HepG2 (cell line): ENCODE measurements around the gene CHL1.

Experiments used
- ATF4 ChIP-seq, 2 experiments: fragments of 450-650 bp in 1 of 2; sonication (generic) in 1 of 2; formaldehyde crosslinking; IDR thresholded peaks; 2 replicates each; pipeline versions ENCODE4 v1.5.0 to v1.8.0; 2020 to 2022; ENCODE audit warnings: mild to moderate bottlenecking in 1 of 2, missing genetic modification reagents in 1 of 2
- CEBPB ChIP-seq: IDR thresholded peaks from 2 replicates; pipeline ENCODE4 v1.6.1; 2011; ENCODE audit warnings: low read depth, low read length, improper control_type of control experiment, borderline replicate concordance
- CENPX ChIP-seq: sonication (generic); formaldehyde crosslinking; IDR thresholded peaks from 2 replicates; pipeline ENCODE4 v1.9.0; 2021; ENCODE audit warnings: mild to moderate bottlenecking, missing genetic modification reagents, moderate library complexity
- CHD4 ChIP-seq: fragments of 200-600 bp; sonication (generic); IDR thresholded peaks from 2 replicates; pipeline ENCODE4 v1.7.0; 2017; ENCODE audit warnings: mild to moderate bottlenecking, low read length, borderline replicate concordance
- FOXK2 ChIP-seq: fragments of 450-650 bp; IDR thresholded peaks from 2 replicates; pipeline ENCODE4 v1.6.1; 2016
- NR2F1 ChIP-seq, 2 experiments: fragments of 450-650 bp in 1 of 2; formaldehyde crosslinking in 1 of 2; IDR thresholded peaks; 2 replicates each; pipeline versions ENCODE4 v1.5.0 to v1.6.1; 2016 to 2020; ENCODE audit warnings: mild to moderate bottlenecking in 1 of 2, missing compliant biosample characterization in 1 of 2, missing genetic modification reagents in 1 of 2, moderate library complexity in 1 of 2
- RFX5 ChIP-seq: IDR thresholded peaks from 2 replicates; pipeline ENCODE4 v1.6.1; 2011; ENCODE audit warnings: low read depth, low read length, improper control_type of control experiment
- SOX13 ChIP-seq, 3 experiments: fragments of 450-650 bp in 1 of 3; sonication (generic) in 1 of 3; formaldehyde crosslinking in 1 of 3; IDR thresholded peaks in 2 of 3; conservative IDR thresholded peaks in 1 of 3; 2 replicates each; pipeline versions ENCODE4 v1.5.0 to v1.6.1; 2016 to 2020; ENCODE audit warnings: antibody characterized with exemption in 1 of 3, mild to moderate bottlenecking in 1 of 3, missing compliant biosample characterization in 1 of 3, missing genetic modification reagents in 1 of 3, moderate library complexity in 1 of 3
- SUZ12 ChIP-seq: fragments of 150-350 bp; IDR thresholded peaks from 2 replicates; pipeline ENCODE4 v1.6.1; 2014; ENCODE audit warnings: low read depth, low read length
- ZBTB21 ChIP-seq: sonication (generic); formaldehyde crosslinking; IDR thresholded peaks from 2 replicates; pipeline ENCODE4 v1.4.0; 2020; ENCODE audit warnings: missing genetic modification reagents
- ZNF562 ChIP-seq: sonication (generic); formaldehyde crosslinking; IDR thresholded peaks from 2 replicates; pipeline ENCODE4 v1.8.0; 2022; ENCODE audit warnings: missing genetic modification reagents, borderline replicate concordance
- TF ChIP-seq, protein P1 (sequence below): sonication (generic); formaldehyde crosslinking; IDR thresholded peaks from 2 replicates; pipeline ENCODE4 v1.5.0; 2020; ENCODE audit warnings: mild to moderate bottlenecking, missing genetic modification reagents, moderate library complexity
- TF ChIP-seq, protein P2 (sequence below): sonication (generic); formaldehyde crosslinking; IDR thresholded peaks from 2 replicates; pipeline ENCODE4 v1.4.0; 2020; ENCODE audit warnings: missing genetic modification reagents, borderline replicate concordance

DNA sequence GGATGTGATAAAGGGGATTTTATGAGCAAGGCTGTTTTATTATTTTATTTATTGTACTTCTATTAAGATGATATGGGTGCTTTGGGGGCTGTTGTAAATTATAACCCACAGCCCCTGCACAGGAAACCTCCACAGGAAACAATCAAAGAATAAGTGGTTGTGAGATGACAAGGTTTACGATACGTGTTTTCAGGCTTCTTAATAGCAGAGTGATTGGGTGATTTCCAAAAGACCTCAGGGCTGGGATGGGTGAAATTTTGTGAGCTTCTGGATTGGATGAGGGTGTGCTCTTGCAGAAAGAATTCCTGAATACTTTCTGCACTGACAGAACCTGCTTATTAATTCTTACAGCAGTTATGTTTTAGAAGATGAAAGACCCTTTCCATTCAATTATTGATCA lies 21.4 kb downstream of the CHL1 start:
- TF ChIP-seq CEBPB, result no peak
- TF ChIP-seq RFX5, result no peak
- no peak for TF ChIP-seq NR2F1 (CRISPR knock-in tag; IDR thresholded peaks at IDR 0.05)
- TF ChIP-seq ZNF562 (CRISPR knock-in tag), result no peak
- no peak for TF ChIP-seq CHD4
- no peak for TF ChIP-seq SOX13 (IDR thresholded peaks at IDR 0.05)
- TF ChIP-seq SOX13 (CRISPR knock-in tag; conservative IDR thresholded peaks at IDR 0.05 in 1 of 2, IDR thresholded peaks at IDR 0.05 in 1 of 2), result no peak
- no peak for TF ChIP-seq CENPX (CRISPR knock-in tag)
- no peak for TF ChIP-seq SUZ12
- TF ChIP-seq, protein P1, sequence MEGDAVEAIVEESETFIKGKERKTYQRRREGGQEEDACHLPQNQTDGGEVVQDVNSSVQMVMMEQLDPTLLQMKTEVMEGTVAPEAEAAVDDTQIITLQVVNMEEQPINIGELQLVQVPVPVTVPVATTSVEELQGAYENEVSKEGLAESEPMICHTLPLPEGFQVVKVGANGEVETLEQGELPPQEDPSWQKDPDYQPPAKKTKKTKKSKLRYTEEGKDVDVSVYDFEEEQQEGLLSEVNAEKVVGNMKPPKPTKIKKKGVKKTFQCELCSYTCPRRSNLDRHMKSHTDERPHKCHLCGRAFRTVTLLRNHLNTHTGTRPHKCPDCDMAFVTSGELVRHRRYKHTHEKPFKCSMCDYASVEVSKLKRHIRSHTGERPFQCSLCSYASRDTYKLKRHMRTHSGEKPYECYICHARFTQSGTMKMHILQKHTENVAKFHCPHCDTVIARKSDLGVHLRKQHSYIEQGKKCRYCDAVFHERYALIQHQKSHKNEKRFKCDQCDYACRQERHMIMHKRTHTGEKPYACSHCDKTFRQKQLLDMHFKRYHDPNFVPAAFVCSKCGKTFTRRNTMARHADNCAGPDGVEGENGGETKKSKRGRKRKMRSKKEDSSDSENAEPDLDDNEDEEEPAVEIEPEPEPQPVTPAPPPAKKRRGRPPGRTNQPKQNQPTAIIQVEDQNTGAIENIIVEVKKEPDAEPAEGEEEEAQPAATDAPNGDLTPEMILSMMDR, result no peak
- TF ChIP-seq, protein P2, sequence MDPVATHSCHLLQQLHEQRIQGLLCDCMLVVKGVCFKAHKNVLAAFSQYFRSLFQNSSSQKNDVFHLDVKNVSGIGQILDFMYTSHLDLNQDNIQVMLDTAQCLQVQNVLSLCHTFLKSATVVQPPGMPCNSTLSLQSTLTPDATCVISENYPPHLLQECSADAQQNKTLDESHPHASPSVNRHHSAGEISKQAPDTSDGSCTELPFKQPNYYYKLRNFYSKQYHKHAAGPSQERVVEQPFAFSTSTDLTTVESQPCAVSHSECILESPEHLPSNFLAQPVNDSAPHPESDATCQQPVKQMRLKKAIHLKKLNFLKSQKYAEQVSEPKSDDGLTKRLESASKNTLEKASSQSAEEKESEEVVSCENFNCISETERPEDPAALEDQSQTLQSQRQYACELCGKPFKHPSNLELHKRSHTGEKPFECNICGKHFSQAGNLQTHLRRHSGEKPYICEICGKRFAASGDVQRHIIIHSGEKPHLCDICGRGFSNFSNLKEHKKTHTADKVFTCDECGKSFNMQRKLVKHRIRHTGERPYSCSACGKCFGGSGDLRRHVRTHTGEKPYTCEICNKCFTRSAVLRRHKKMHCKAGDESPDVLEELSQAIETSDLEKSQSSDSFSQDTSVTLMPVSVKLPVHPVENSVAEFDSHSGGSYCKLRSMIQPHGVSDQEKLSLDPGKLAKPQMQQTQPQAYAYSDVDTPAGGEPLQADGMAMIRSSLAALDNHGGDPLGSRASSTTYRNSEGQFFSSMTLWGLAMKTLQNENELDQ (CRISPR knock-in tag), result no peak
- no peak for TF ChIP-seq ZBTB21
- TF ChIP-seq ATF4 (CRISPR knock-in tag; IDR thresholded peaks at IDR 0.05), result no peak
- TF ChIP-seq FOXK2, result no peak
